Epithelial cell of prostate (primary cell): ENCODE measurements around the gene TNFSF8.

Experiments used
- DNase-seq: peaks from one replicate; pipeline ENCODE4 v3.0.0-alpha.2; 2011; ENCODE audit warnings: low read depth, low spot score
- H3K27ac ChIP-seq: fragments of 450-650 bp; 2 replicates; pipeline ENCODE4 v1.5.1; 2017; ENCODE audit warnings: mild to moderate bottlenecking

TNFSF8 gene

GRCh38 chr9:114938687-114939575 is 8.5 kb upstream of the TNFSF8 start:
- DNase-seq = no peak

GRCh38 chr9:114937516-114937915 is 7.1 kb upstream of the TNFSF8 start:
- DNase-seq = no peak

More at GRCh38 chr9:114938687-114939575, 8.5 kb upstream of the TNFSF8 start:
- no peak overlapping the region for H3K27ac ChIP-seq

GRCh38 chr9:114936581-114936980 is 6.2 kb upstream of the TNFSF8 start:
- no peak overlapping the region for H3K27ac ChIP-seq
- DNase-seq = no peak

More at GRCh38 chr9:114937516-114937915, 7.1 kb upstream of the TNFSF8 start:
- no peak overlapping the region for H3K27ac ChIP-seq

GRCh38 chr9:114935119-114935518 is 4.7 kb upstream of the TNFSF8 start:
- no peak overlapping the region for H3K27ac ChIP-seq
- no peak for DNase-seq

- H3K27ac ChIP-seq = no peak overlapping the region
- DNase-seq = no peak
Observed at GRCh38 chr9:114932502-114932901, 2.1 kb upstream of the TNFSF8 start.

GRCh38 chr9:114931407-114931806 is 1.0 kb upstream of the TNFSF8 start:
- H3K27ac ChIP-seq = no peak overlapping the region
- DNase-seq = no peak

GRCh38 chr9:114929201-114929600 is 1.2 kb downstream of the TNFSF8 start:
- no peak for DNase-seq
- H3K27ac ChIP-seq = no peak overlapping the region

GRCh38 chr9:114928671-114929070 is 1.7 kb downstream of the TNFSF8 start:
- DNase-seq = no peak
- H3K27ac ChIP-seq = no peak overlapping the region

GRCh38 chr9:114928136-114928535 is 2.3 kb downstream of the TNFSF8 start:
- no peak for DNase-seq
- no peak overlapping the region for H3K27ac ChIP-seq

GRCh38 chr9:114925672-114926071 is 4.7 kb downstream of the TNFSF8 start:
- DNase-seq = no peak
- no peak overlapping the region for H3K27ac ChIP-seq

GRCh38 chr9:114925039-114925438 is 5.4 kb downstream of the TNFSF8 start:
- no peak for DNase-seq
- H3K27ac ChIP-seq = no peak overlapping the region

- H3K27ac ChIP-seq = no peak overlapping the region
- no peak for DNase-seq
Observed at GRCh38 chr9:114924327-114924726, 6.1 kb downstream of the TNFSF8 start.

GRCh38 chr9:114923918-114924317 is 6.5 kb downstream of the TNFSF8 start:
- no peak overlapping the region for H3K27ac ChIP-seq
- DNase-seq = no peak

GRCh38 chr9:114921171-114921570 is 9.2 kb downstream of the TNFSF8 start:
- no peak overlapping the region for H3K27ac ChIP-seq
- no peak for DNase-seq

GRCh38 chr9:114919611-114920010 is 10.8 kb downstream of the TNFSF8 start:
- no peak for DNase-seq
- H3K27ac ChIP-seq = no peak overlapping the region

- DNase-seq = no peak
- H3K27ac ChIP-seq = no peak overlapping the region
Observed at GRCh38 chr9:114916481-114916880, 13.9 kb downstream of the TNFSF8 start.

GRCh38 chr9:114914139-114914538 is 16.3 kb downstream of the TNFSF8 start:
- no peak for DNase-seq
- H3K27ac ChIP-seq = no peak overlapping the region

GRCh38 chr9:114913656-114914055 is 16.7 kb downstream of the TNFSF8 start:
- no peak for DNase-seq

GRCh38 chr9:114913217-114913616 is 17.2 kb downstream of the TNFSF8 start:
- H3K27ac ChIP-seq = no peak overlapping the region
- no peak for DNase-seq

More at GRCh38 chr9:114913656-114914055, 16.7 kb downstream of the TNFSF8 start:
- no peak overlapping the region for H3K27ac ChIP-seq

- DNase-seq = no peak
- no peak overlapping the region for H3K27ac ChIP-seq
Observed at GRCh38 chr9:114911167-114911821, 19.1 kb downstream of the TNFSF8 start.

- H3K27ac ChIP-seq = no peak overlapping the region
- no peak for DNase-seq
Observed at GRCh38 chr9:114910541-114910940, 19.9 kb downstream of the TNFSF8 start.
